GM21717 (cell line): ENCODE measurements around the gene PRKG1.
"Not testable (repeated sequence)": the region's sequence is repeated elsewhere in the genome, so short reads cannot be mapped to it uniquely, and the experiment has no call there.

Experiments used
- ATAC-seq: cut with Tn5 transposase; IDR thresholded peaks from one replicate; pipeline ENCODE4 v1.9.1; 2021; ENCODE audit warnings: mild to moderate bottlenecking, moderate library complexity; ENCODE audit not compliant: unreplicated experiment

Gene PRKG1

DNA sequence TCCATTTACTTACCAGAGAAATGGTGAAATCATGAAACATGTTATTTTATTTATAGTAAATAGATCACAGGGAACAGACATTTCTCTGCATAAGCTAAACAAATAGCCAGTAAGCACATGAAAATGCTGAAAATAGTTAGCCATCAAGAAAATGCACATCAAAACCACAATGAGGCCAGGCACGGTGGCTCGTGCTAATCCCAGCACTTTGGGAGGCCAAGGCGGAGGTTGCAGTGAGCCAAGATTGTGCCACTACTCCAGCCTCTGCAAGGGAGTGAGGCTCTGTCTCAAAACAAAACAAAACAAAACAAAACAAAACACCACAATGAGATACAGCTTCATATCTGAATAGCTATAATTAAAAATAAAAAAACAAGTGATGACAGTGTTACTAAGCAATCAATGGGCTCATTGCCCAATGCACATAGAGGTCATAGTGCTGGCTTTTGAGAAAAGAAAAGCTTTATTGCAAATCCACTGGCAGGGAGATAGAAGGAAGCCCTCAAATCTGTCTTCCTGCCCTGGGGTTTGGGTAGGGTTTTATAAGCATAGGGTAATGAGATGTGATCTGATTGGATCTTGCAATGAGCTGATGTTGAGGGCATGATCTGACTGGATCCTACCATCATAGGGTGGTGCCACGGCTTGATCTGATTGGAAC is 608.9 kb downstream of the PRKG1 start:
- ATAC-seq = no peak

DNA sequence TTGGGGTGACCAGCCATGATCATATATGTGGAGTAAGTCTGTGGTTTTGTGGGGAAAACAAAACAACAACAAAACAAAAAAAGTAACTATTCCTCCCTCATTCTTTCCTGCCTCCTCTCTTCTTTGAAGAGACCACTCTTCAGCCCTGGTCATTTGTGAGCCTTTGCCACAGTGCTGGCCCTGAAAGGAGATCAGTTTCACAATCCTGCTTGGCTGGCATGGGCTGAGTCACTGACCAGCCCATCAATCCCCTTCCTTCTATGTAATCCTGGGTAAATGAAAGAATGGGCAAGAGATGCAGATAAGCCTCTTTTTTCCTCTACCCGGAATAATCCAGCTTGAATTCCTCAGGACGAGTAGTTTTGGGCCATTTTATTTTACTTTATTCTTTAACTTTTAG is 611.5 kb downstream of the PRKG1 start:
- ATAC-seq = no peak

GRCh38 chr10:51687296-51687695 is 613.0 kb downstream of the PRKG1 start:
- no peak for ATAC-seq

- not testable (repeated sequence) for ATAC-seq
Measured at GRCh38 chr10:51688826-51689225, 614.5 kb downstream of the PRKG1 start.

- no peak for ATAC-seq
Measured at GRCh38 chr10:51689536-51689935, 615.2 kb downstream of the PRKG1 start.

DNA sequence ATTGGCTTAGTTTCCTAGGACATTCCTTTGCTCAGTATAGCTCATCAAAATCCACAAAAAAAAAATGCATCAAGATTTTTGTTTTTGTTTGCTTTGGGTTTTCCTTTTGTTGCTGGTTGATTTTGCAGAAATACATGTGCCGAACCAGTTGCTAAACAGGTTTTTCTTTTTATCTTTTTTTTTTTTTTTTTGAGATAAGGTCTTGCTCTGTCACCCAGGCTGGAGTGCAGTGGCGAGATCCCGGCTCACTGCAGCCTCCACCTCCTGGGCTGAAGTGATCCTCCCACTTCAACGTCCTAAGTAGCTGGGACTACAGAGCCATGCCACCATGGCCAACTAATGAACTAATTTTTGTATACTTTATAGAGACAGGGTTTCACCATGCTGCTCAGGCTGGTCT is 616.8 kb downstream of the PRKG1 start:
- no peak for ATAC-seq

DNA sequence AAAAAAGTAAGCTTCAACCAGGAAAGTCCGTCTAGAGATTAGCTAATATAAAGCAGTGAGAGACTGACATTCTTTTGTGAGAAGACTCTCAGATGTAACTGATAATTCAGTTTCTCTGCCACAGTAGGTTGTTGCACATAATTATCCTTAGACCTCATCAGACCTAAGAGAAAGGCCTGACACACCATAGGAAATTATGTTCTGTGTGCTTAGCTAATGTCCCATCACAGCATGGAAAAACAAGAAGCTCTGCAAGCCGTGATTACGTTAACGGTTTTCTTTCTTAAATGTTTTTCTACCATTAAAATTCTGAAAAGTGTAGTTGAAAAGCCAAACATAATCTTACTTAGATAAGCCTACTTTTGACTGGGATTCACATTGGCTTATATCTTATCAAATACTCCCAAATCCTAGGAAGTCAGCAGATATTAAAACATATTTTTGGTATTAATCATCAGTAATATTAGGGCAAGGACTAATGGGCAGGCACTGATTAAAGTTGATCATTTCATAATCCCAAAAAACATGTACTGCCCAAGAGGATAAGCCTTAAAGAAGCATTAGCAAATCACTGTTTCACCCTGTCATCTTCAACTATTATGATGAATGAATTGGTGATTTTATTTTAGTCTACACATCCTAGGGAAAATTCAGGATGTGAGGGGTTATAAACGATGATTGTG is 619.9 kb downstream of the PRKG1 start:
- ATAC-seq = no peak

GRCh38 chr10:51696251-51696650 is 622.0 kb downstream of the PRKG1 start:
- ATAC-seq = no peak

DNA sequence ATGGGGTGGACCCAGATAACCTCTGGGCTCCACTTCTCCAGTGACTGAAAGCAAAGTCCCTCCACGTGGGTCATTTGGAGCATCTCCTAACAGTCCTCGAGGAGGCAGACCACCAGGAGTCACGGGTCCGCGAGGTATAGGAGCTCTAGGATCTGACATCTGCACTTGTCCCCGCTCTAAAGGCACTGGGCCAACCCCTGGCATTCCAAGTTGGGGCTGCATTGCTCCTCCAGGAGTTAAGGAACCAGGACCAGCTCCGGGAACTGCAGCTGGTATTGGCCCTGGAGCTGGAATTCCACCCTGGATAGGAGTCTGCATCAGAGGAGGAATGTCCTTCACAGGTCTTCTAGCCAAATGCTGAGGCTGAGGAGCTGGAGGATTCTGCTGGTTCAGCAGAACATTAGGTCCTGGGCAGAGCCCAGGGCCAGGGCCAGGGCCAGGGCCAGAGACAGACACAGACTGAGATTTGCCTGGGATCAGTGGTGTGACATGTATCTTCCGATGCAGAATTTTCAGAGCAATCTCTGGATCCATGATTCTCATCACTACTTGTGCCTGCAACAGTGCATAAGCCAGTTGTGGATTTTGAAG is 624.3 kb downstream of the PRKG1 start:
- no peak for ATAC-seq

DNA sequence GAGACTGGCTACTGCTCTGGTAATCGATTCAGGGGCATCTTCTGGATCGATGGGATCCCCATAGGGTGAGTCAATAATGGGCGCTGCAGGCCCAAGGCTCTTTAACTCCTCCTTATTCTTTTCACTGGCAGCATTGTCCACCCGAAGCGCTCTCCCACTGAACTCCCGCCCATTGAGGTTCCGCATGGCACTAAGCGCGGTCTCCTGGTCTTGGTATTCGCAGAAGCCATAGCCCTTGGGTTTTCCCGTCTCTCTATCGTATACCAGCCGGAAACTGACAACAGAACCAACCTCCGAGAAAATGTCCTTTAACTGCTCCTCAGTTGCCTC is 624.8 kb downstream of the PRKG1 start:
- peak; percentile 36 for ATAC-seq

GRCh38 chr10:51699475-51700227 is 625.4 kb downstream of the PRKG1 start, which contains the start of gene CSTF2T:
TSS of gene CSTF2T (minus strand) at chr10:51699595. CDS start at chr10:51699549, 46 bp downstream.
- ATAC-seq = peak; percentile 94

GRCh38 chr10:51700228-51700817 is 626.0 kb downstream of the PRKG1 start:
- no peak for ATAC-seq

DNA sequence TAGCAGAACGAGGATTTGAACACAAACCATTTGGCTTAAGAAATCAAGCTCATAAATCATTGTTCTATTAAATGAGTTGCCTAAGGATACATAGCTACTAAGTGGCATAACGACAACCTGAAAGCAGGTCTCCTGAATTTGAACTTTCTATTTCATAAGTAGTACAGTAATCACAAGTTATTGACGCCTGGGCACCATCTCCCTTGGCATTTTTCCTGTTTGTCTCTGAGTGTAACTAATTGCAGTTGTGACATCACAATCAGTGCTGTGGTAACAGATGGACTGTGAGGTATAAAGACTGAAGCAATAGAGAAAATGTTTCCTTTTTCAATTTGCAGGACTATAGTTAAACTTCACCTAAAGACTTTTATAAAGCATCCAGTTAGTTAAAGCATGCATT is 631.5 kb downstream of the PRKG1 start:
- ATAC-seq = no peak

- no peak for ATAC-seq
Measured at GRCh38 chr10:51706225-51706624, 631.9 kb downstream of the PRKG1 start.

- no peak for ATAC-seq
Measured at GRCh38 chr10:51707392-51707791, 633.1 kb downstream of the PRKG1 start.

GRCh38 chr10:51707821-51708424 is 633.6 kb downstream of the PRKG1 start:
- ATAC-seq = no peak

DNA sequence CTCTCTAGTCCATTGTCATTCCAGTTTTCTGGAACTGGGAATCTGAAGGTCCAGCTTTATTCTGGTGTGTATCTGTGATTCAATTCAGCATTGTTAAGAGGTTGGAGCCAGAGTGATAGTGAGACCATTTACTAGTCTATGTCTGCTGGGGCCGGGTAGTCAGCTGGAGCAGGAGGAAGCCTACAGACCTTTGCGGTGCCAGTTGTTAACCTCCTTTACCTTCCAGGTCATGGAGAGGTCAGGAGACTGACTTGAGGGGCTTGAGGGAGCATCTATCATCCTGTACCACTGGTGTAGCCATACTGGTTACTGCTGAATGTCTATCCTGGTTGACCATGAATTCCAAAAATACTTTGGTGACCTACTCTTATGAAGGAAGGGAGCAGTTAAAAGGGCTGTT is 634.3 kb downstream of the PRKG1 start:
- ATAC-seq = no peak

GRCh38 chr10:51709324-51709972 is 635.2 kb downstream of the PRKG1 start:
- ATAC-seq = no peak

DNA sequence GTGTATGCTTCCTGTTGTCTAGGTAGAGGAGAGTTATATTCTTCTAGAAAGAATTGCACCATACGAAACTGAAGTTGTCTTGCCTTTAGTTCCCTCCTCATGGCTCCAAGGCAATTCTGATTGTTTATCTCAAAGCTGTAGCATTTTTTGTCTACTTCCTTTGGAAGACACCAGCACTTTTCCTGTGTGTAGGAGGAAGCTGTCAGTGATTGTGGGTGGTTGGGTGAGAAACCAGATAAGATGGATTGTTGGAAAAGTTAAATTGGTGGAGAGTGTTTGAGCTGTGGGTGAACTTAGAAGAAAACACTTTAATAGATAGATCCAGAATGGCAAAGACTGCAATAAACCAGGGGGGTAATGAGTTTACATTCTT is 637.2 kb downstream of the PRKG1 start:
- ATAC-seq = no peak

DNA sequence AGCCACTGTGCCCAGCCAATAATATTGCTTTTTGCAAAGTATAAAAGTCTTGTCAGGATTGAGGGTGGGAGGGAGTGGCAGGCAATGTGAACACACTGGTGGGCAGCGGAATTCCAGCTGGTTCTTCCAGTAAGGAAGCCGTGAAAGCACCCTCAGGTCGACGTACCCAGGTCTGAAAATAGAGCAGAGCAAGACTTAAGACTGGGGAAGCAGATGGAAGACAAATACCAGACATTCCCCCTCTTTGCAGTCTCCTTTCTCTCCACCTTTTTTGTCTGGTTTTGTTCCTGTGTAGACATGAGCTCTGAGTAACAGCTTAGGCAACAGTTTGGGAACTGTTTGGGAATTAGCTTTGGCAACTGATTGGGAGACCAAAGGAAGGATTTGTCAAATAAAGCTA is 642.7 kb downstream of the PRKG1 start:
- ATAC-seq = no peak
